Measurements from ENCODE around the gene GMDS.

DNA sequence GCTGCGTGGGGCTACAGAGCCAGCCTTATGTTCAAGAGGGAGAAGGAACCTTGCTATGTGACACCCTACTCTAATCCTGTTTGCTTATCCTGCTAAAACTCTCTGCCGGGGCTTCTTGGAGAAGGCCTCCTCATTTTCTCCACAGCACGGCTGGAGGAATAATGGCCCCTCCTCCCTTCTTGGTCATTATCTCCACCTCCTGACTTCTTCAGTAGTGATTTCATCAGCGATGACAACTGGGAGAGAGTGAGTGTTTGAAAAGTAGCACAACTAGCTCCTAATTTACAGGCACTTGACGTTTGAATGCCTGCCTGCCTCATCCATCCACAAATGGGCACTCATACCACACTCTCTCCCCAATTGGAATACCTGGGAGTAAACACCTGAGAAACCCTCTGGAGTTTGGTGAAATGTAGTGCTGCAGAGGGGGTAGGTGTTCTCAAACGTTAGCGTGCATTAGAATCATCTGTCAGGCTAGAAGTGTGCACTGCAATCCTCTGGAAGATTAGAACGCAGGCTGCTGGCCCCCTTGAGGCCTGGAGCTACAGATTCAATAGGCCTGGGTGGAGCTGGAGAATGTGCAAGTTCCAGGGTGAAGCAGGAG, 487.2 kb downstream of the GMDS start:
- no peak for TF ChIP-seq EZH2 (IDR thresholded peaks at IDR 0.05; ENCODE audit: borderline replicate concordance, insufficient read depth, low read depth, low read length, poor library complexity, severe bottlenecking)
- TF ChIP-seq, protein P1, sequence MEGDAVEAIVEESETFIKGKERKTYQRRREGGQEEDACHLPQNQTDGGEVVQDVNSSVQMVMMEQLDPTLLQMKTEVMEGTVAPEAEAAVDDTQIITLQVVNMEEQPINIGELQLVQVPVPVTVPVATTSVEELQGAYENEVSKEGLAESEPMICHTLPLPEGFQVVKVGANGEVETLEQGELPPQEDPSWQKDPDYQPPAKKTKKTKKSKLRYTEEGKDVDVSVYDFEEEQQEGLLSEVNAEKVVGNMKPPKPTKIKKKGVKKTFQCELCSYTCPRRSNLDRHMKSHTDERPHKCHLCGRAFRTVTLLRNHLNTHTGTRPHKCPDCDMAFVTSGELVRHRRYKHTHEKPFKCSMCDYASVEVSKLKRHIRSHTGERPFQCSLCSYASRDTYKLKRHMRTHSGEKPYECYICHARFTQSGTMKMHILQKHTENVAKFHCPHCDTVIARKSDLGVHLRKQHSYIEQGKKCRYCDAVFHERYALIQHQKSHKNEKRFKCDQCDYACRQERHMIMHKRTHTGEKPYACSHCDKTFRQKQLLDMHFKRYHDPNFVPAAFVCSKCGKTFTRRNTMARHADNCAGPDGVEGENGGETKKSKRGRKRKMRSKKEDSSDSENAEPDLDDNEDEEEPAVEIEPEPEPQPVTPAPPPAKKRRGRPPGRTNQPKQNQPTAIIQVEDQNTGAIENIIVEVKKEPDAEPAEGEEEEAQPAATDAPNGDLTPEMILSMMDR (IDR thresholded peaks at IDR 0.05): no peak
